Prostate gland (tissue), 2 donors: Measurements from ENCODE around the gene TNFSF13B.

Experiments used
- CTCF ChIP-seq, 4 experiments: fragments of 200-600 bp in 2 of 4; fragments of 450-650 bp in 2 of 4; sonication (generic) in 2 of 4; IDR thresholded peaks; 1 replicate in 3 of 4; 2 replicates in 1 of 4; pipeline ENCODE4 v1.5.1; 2016 to 2019; ENCODE audit warnings: antibody characterized with exemption in 4 of 4, mild to moderate bottlenecking in 2 of 4, moderate library complexity in 2 of 4
- POLR2A ChIP-seq: fragments of 450-650 bp; IDR thresholded peaks from one replicate; pipeline ENCODE4 v1.6.1; 2016; ENCODE audit warnings: antibody characterized with exemption, mild to moderate bottlenecking
- POLR2AphosphoS5 ChIP-seq: sonication (generic); formaldehyde crosslinking; IDR thresholded peaks from one replicate; pipeline ENCODE4 v1.6.1; 2017; ENCODE audit warnings: antibody characterized with exemption

DNA sequence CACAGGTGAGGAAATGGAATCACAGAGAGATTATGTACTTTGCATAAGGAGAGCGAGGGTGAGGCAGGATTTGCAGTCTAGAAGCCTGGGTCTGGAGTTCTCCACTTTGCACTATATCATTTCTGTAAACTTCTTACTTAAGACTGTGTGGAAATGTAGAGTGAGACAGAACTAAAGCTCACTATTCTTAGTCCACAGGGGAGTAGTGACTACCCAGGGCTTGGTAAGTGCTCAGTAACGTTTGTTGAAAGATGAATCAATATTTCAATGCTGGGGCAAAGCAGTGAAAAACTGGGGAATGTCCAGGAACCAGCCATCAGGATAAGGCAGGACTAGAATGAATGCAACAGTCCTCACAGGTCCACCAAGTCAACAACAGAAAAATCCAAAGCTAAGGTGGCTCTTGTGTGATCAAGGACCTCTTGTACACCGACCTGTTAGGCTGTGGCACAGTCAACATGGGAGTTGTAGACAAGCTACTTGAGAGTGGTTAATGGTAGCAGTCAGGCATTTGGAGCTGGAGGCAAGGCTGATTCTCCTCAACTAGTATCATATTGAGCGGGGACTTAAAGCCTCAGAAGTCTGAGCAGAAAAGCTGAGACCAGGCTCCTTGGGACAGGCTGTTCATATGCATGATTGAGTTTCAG lies 929 bp upstream of the TNFSF13B start:
- TF ChIP-seq POLR2AphosphoS5, result no peak
- TF ChIP-seq CTCF (IDR thresholded peaks at IDR 0.05), result no peak
- TF ChIP-seq POLR2A, result no peak
